Activated CD8-positive, alpha-beta memory T cell treated with anti-CD3 and anti-CD28 coated beads, Interleukin-2, amount 10 ng/mL, durations not matched to agents 7 days and 5 days (primary cell): ENCODE measurements around the gene RAD51C. TPM values are rescaled to one million over a fixed set of nuclear protein-coding genes. Genes with fewer than 3 reads are reported as not detected.
"Not testable (repeated sequence)": the region's sequence is repeated elsewhere in the genome, so short reads cannot be mapped to it uniquely, and the experiment has no call there.

Experiments
- ATAC-seq: fragments of 150-1000 bp; cut with Tn5 transposase; one replicate; pipeline ENCODE4 v1.10.0; 2021; ENCODE audit warnings: moderate library complexity
- CTCF ChIA-PET: fragments of 350-600 bp; sonication (Branson Sonifier 250); formaldehyde crosslinking; loops from one replicate; lab custom pipeline; 2021; ENCODE audit warnings: antibody characterized with exemption; lab: Charles Lee
- DNase-seq: peaks from one replicate; pipeline ENCODE4 v3.0.0-alpha.2; 2020
- H3K27ac Mint-ChIP-seq: one replicate; pipeline ENCODE4 v1.8.0; 2021; ENCODE audit warnings: mild to moderate bottlenecking, mixed read lengths
- H3K27me3 Mint-ChIP-seq: one replicate; pipeline ENCODE4 v1.8.0; 2021; ENCODE audit warnings: mixed read lengths
- H3K36me3 Mint-ChIP-seq: one replicate; pipeline ENCODE4 v1.8.0; 2021; ENCODE audit warnings: mild to moderate bottlenecking, mixed read lengths
- H3K4me1 Mint-ChIP-seq: one replicate; pipeline ENCODE4 v1.8.0; 2021; ENCODE audit warnings: mixed read lengths
- H3K4me3 Mint-ChIP-seq: one replicate; pipeline ENCODE4 v1.8.0; 2021; ENCODE audit warnings: mild to moderate bottlenecking, moderate library complexity, mixed read lengths
- H3K9me3 Mint-ChIP-seq: one replicate; pipeline ENCODE4 v1.8.0; 2022; ENCODE audit warnings: low read depth, mixed read lengths
- total RNA-seq, 2 experiments: library from RNA; stranded (reverse); gene quantifications; one replicate each; pipeline ENCODE4 v1.2.3, GENCODE V29; 2021

The RAD51C gene
- total RNA-seq, 2 experiments from 2014 or later = 61.3 to 65.0 TPM

DNA sequence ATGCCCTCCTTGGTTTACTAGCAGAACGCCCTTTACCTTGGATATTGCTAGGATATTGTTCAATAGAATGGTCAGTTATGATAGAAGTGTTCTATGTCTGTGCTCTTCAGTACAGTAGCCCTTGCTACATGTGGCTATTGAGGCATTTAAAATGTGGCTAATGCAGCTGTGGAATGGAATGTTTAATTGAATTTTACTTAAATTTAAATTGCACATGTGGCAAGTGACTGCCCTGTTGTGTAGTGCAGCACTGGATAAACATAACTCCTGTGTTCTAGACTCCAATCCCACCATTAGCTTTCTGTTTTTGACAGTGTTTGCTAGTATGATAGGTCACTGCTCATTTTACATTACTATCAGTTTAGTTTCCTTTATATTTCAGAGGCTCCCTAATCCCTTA, 29.9 kb downstream of the RAD51C start:
- Mint-ChIP-seq H3K9me3 (no peaks in the 10 kb centered on the region), H3K27me3 (no peaks in the 10 kb centered on the region), H3K4me1 (no peaks in the 10 kb centered on the region), H3K36me3 (peaks cover 24% of the 10 kb centered on the region), H3K27ac (no peak overlapping the region), H3K4me3 (no peak overlapping the region)
- CTCF ChIA-PET = no interaction called here
- no peak for ATAC-seq
- no peak for DNase-seq

DNA sequence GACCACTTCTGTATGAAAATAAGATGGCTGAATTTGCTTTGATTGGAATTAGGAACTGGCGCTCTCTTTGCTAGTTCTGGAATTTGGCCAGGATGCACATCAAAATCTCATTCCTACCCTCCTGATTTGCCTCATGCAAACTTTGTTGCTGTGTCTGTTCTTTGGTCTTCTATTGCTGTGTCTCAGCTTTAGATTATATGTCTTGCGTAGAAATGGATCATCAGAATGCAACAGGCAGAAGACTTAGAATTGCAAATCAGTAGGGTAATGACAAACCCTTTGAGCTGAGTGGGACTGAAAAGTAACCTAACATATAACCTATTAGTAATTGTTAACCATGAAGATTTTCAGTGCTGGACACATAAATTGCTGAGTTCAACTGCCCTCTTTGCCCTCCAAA, 30.3 kb downstream of the RAD51C start:
- Mint-ChIP-seq H3K27me3 (no peaks in the 10 kb centered on the region), H3K4me3 (no peak overlapping the region), H3K4me1 (no peaks in the 10 kb centered on the region), H3K36me3 (peaks cover 22% of the 10 kb centered on the region), H3K27ac (no peak overlapping the region), H3K9me3 (no peaks in the 10 kb centered on the region)
- CTCF ChIA-PET = no interaction called here
- no peak for DNase-seq
- ATAC-seq = no peak

DNA sequence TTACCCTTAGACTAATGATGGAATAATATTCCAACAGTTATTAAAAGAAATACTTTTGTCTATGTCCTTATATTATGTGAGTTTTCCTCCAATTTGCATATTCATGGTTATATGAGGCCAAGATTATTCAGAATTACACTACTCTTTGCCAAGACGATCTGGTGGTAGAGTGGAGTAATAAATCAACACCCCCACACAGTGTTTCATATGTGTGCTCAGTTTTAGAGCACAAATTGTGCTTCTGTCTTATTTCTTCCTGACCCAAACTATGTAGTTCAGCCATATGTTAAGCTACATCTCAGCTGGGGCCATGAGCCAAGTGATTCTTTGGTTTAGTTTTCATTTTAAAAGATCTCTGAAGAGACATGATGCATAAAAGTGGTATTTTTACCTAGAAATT, 36.4 kb downstream of the RAD51C start:
- H3K4me3 Mint-ChIP-seq = no peak overlapping the region
- CTCF ChIA-PET = interaction anchor here (1.3 kb wide), 1 partner anchor 141 kb away, joined by 3 read pairs; no protein-coding TSS in a partner anchor

DNA sequence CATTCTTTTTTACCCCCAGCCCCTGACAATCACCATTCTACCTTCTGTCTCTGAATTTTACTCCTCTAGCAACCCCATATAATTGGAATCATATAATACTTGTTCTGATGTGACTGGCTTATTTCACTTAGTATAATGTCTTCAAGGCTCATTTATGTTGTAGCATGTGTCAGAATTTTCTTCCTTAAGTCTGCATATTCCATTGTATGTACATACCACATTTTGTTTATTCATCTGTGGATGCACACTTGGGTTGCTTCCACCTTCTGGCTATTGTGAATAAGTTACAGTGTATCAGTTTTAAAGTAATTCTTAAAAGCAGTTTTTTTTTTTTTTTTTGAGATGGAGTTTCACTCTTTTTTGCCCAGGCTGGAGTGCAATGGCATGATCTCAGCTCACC, 38.5 kb downstream of the RAD51C start:
- H3K4me1 Mint-ChIP-seq = peaks cover 6% of the 10 kb centered on the region
- ATAC-seq (no peak), DNase-seq (no peak)
- CTCF ChIA-PET = no interaction called here
- H3K27ac Mint-ChIP-seq = peak overlapping the region; percentile 30
- H3K4me3 Mint-ChIP-seq = no peak overlapping the region
- H3K36me3 Mint-ChIP-seq = peaks cover 8% of the 10 kb centered on the region
- no peaks in the 10 kb centered on the region for H3K27me3 Mint-ChIP-seq
- no peaks in the 10 kb centered on the region for H3K9me3 Mint-ChIP-seq

More for the DNA sequence above, 36.4 kb downstream of the RAD51C start:
- Mint-ChIP-seq H3K4me1 (peaks cover 6% of the 10 kb centered on the region), H3K27ac (peak overlapping the region; percentile 1), H3K36me3 (peaks cover 14% of the 10 kb centered on the region), H3K27me3 (no peaks in the 10 kb centered on the region), H3K9me3 (no peaks in the 10 kb centered on the region)
- DNase-seq = no peak
- ATAC-seq = no peak

DNA sequence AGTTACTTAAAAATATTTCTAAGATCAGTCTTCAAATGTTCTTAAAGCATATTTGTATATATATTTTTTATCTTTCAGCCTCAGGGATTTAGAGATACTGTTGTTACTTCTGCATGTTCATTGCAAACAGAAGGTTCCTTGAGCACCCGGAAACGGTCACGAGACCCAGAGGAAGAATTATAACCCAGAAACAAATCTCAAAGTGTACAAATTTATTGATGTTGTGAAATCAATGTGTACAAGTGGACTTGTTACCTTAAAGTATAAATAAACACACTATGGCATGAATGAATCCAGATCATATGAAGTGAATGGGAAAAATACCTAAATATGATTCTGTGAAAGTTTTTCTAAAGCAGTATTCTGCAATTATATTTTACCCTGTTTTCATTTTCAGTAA, 41.6 kb downstream of the RAD51C start:
- no peak overlapping the region for H3K4me3 Mint-ChIP-seq
- H3K4me1 Mint-ChIP-seq = peaks cover 2% of the 10 kb centered on the region
- no peak overlapping the region for H3K27ac Mint-ChIP-seq
- H3K36me3 Mint-ChIP-seq = peaks cover 3% of the 10 kb centered on the region
- no peaks in the 10 kb centered on the region for H3K27me3 Mint-ChIP-seq
- H3K9me3 Mint-ChIP-seq = no peaks in the 10 kb centered on the region
- DNase-seq = no peak
- no peak for ATAC-seq
- CTCF ChIA-PET = interaction anchor here (1.0 kb wide), 1 partner anchor 17 kb away, joined by 3 read pairs; no protein-coding TSS in a partner anchor

DNA sequence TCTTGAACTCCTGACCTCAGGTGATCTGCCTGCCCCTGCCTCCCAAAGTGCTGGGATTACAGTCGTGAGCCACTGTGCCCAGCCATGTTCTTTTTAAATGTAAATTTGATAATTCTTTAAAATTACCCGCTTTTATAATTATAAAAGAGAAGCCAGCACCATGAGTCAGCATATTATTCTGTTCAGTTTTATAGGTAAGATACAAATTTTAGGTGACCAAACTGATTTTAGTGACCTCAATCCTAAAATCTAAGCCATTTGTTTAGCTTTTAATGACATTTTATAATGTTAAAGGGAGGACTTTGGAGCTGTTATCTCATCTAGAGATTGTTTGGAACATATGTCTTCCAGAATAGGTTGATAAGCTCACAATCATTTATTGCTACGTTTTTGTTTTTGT, 42.4 kb downstream of the RAD51C start:
- Mint-ChIP-seq H3K27me3 (no peaks in the 10 kb centered on the region), H3K36me3 (peaks cover 3% of the 10 kb centered on the region)

DNA sequence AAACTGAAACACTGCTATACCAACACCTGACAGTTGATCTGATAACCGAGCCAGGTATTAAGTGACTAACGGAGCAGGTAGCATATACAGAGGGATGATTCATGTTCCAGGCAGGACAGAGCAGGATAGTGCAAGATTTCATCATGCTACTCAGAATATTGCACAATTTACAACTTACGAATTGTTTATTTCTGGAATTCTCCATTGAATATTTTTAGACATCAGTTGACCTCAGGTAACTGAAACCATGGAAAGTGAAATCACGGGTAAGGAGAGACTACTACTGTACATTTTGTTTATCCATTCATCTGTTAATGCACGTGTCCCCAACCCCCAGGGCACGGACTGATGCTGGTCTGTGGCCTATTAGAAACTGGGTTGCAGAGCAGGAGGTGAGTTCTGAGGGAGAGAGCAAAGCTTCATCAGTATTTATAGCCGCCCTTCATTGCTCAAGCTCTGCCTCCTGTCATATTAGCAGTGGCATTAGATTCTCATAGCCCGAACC, 48.8 kb downstream of the RAD51C start:
- no peak for DNase-seq
- CTCF ChIA-PET = no interaction called here
- no peak overlapping the region for H3K4me3 Mint-ChIP-seq
- H3K9me3 Mint-ChIP-seq = no peaks in the 10 kb centered on the region
- H3K27me3 Mint-ChIP-seq = no peaks in the 10 kb centered on the region
- no peak overlapping the region for H3K27ac Mint-ChIP-seq
- H3K4me1 Mint-ChIP-seq = no peaks in the 10 kb centered on the region
- no peak for ATAC-seq
- no peaks in the 10 kb centered on the region for H3K36me3 Mint-ChIP-seq

More for the DNA sequence above, 42.4 kb downstream of the RAD51C start:
- no peak overlapping the region for H3K27ac Mint-ChIP-seq
- H3K9me3 Mint-ChIP-seq = no peaks in the 10 kb centered on the region
- ATAC-seq (no peak), DNase-seq (no peak)
- H3K4me1 Mint-ChIP-seq = peaks cover 2% of the 10 kb centered on the region
- H3K4me3 Mint-ChIP-seq = no peak overlapping the region
- CTCF ChIA-PET = no interaction called here

DNA sequence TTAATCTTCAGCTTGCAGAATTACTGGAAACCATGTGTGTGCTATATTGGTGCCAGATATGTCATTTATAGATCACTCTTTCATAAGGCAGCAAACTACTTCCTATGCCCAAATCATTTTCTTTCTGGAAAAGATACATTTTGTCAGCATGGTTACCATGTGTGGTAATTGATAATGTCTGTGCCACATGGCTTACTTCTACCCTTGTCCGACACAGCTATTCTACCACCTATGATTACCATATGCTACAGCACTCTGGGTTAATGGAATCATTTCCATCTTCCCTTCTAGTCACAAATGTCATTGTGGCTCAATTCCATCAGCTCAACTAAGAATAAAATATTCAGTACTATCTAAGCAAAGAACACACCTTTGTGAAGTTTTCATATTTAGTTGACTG, 55.3 kb downstream of the RAD51C start:
- no peak for ATAC-seq
- H3K36me3 Mint-ChIP-seq = no peaks in the 10 kb centered on the region

DNA sequence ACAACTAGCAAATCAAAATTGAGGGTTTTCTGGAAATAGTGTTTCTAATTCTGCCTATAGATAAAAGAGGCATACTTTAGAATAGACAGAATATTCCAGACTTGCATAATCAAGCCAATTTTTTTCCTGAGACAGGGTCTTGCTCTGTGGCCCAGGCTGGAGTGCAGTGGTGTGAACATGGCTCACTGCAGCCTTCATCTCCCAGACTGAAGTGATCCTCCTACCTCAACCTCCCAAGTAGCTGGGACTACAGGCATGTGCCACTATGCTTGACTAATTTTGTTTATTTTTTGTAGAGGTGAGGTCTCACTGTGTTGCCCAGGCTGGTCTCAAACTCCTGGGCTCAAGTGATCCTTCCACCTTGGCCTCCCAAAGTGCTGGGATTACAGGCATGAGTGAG, 57.2 kb downstream of the RAD51C start:
- CTCF ChIA-PET, ATAC-seq, H3K36me3 Mint-ChIP-seq, H3K27ac Mint-ChIP-seq, H3K4me1 Mint-ChIP-seq, DNase-seq, H3K4me3 Mint-ChIP-seq, H3K9me3 Mint-ChIP-seq: not testable (repeated sequence)
- H3K27me3 Mint-ChIP-seq = peaks cover 33% of the 10 kb centered on the region

More for the DNA sequence above, 55.3 kb downstream of the RAD51C start:
- no peak overlapping the region for H3K27ac Mint-ChIP-seq
- CTCF ChIA-PET = no interaction called here
- H3K4me1 Mint-ChIP-seq = no peaks in the 10 kb centered on the region
- H3K9me3 Mint-ChIP-seq = no peaks in the 10 kb centered on the region
- no peak overlapping the region for H3K4me3 Mint-ChIP-seq
- no peak for DNase-seq
- H3K27me3 Mint-ChIP-seq = peaks cover 17% of the 10 kb centered on the region

DNA sequence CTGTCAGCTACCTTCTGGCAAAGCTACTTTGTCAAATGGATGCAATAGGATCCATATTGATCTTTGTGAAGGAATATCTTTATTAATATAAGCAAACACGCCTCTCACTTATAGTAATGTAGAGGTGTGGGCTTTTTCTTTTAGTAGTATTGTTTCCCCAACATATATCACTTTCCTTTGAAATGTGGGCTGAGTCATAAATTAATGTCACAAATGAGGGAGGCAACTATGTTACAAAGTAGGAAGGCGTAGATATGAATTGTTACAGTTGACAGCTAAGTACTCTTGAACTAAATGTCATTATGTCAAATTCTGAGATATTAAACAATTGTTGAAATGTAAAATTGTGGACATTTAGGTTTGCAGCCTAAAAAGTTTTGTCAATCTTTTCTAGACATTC, 60.6 kb downstream of the RAD51C start:
- H3K36me3 Mint-ChIP-seq = no peaks in the 10 kb centered on the region
- ATAC-seq (no peak), DNase-seq (no peak)
- H3K4me3 Mint-ChIP-seq = no peak overlapping the region
- no peaks in the 10 kb centered on the region for H3K9me3 Mint-ChIP-seq
- CTCF ChIA-PET = no interaction called here
- H3K4me1 Mint-ChIP-seq = peaks cover 14% of the 10 kb centered on the region
- H3K27ac Mint-ChIP-seq = no peak overlapping the region
- peaks cover 55% of the 10 kb centered on the region for H3K27me3 Mint-ChIP-seq

DNA sequence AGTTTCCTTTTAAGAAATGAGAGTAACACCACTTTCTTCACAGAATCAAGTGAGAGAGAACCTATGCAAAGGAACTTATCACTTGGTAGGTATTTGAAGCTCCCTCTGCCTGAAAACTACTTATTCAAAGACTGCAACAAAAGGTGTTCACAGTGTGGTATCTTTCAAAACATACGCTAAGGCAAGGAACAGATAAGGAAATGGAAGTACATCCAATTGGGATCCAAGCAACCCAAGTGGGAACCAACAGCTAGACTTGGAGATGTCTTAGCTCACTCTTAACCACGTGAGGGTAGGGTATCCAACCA, 62.8 kb downstream of the RAD51C start:
- H3K27me3 Mint-ChIP-seq = peaks cover 73% of the 10 kb centered on the region
- H3K4me3 Mint-ChIP-seq = peak overlapping the region; percentile 57
- H3K9me3 Mint-ChIP-seq = no peaks in the 10 kb centered on the region
- H3K4me1 Mint-ChIP-seq = peaks cover 14% of the 10 kb centered on the region
- ATAC-seq = no peak
- no peak overlapping the region for H3K27ac Mint-ChIP-seq
- no peaks in the 10 kb centered on the region for H3K36me3 Mint-ChIP-seq
- DNase-seq = no peak
- CTCF ChIA-PET = interaction anchor here (1.5 kb wide), 1 partner anchor 169 kb away, joined by 4 read pairs; no protein-coding TSS in a partner anchor

DNA sequence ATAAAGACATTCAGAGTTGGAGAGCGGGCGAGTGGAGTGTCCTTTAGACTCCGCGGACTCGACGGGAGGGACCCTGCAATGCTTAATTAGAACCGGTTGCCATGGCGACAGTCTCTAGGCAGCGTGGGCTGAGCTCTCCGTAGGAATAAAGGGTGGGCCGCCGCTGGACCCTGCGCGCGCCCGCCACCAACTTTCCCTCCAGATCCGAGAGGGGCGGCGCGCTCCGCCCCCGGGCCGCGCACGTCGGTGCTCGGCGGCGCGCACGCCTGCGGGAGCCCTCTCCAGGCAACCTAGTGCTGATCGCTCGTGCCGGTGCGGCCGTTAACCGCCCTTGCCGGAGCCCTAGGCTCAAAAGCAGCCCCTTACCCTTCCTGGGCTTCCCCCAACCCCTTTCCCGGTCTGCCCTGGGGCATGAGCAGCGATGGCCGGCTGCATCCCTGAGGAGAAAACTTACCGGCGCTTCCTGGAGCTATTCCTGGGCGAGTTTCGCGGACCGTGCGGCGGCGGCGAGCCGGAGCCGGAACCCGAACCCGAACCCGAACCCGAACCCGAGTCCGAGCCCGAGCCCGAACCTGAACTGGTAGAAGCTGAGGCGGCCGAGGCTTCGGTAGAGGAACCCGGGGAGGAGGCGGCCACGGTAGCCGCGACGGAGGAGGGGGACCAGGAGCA, 63.3 kb downstream of the RAD51C start, which contains the start of gene PPM1E:
TSS of gene PPM1E (plus strand) at position 278 of the 669 bp plus-strand sequence.
- CTCF ChIA-PET = interaction anchor here (1.1 to 1.5 kb wide), 2 partner anchors 9 to 170 kb away, joined by 3 to 4 read pairs; no protein-coding TSS in a partner anchor
- Mint-ChIP-seq H3K27ac (no peak within 1 kb of the TSS), H3K36me3 (no peaks in the 10 kb centered on the region)

DNA sequence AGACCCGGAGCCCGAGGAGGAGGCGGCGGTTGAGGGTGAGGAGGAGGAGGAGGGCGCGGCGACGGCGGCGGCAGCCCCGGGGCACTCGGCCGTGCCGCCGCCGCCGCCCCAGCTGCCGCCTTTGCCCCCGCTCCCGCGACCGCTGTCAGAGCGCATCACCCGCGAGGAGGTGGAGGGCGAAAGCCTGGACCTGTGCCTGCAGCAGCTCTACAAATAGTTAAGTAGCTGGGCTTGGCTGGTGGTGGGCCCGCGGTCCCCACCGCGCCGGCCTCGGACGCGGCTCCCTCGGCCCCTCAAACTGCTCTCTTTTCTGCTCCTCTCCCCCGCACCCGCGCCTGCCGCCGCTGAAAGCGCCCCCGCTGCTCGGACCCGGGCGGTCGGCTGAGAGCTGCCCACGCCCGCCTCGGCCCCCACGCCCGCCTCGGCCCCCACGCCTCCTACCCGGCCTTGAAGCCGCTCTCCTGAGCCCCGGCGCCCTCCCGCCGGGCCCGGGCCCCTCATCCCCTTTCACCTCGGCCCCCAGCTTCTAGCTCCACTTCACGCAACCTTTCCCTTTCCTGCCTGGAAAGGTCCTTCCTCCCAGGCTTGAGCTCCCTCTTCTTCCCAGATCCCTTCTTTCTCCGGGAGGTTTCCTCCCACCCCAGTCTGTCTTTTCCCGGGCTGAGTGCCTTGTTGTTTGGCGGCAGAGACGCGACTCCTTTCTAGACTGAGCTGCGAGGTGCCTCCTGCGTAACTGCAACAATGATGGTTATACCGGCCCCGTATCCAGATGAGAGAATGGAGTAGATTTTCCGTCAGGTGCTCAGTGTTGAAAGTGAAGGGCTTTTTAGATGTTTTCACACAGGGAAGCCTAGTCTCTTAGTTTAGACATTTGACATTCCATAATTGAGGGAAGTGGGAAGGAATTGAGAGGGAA, 64.1 kb downstream of the RAD51C start:
- peak overlapping the region; percentile 72 for H3K4me3 Mint-ChIP-seq
- no peak overlapping the region for H3K27ac Mint-ChIP-seq
- DNase-seq (no peak), ATAC-seq (peak; percentile 30)
- no peaks in the 10 kb centered on the region for H3K36me3 Mint-ChIP-seq
- no peaks in the 10 kb centered on the region for H3K9me3 Mint-ChIP-seq
- CTCF ChIA-PET = interaction anchor here (0.6 to 1.5 kb wide), 3 partner anchors 10 to 171 kb away, joined by 3 to 5 read pairs (median 4); no protein-coding TSS in a partner anchor
- H3K4me1 Mint-ChIP-seq = peaks cover 14% of the 10 kb centered on the region
- H3K27me3 Mint-ChIP-seq = peaks cover 79% of the 10 kb centered on the region

More for the DNA sequence above, 63.3 kb downstream of the RAD51C start, which contains the start of gene PPM1E:
- DNase-seq (peak; percentile 62), ATAC-seq (peak; percentile 86)
- Mint-ChIP-seq H3K4me3 (peak within 1 kb of the TSS; percentile 72), H3K4me1 (peaks cover 14% of the 10 kb centered on the region), H3K27me3 (peaks cover 76% of the 10 kb centered on the region), H3K9me3 (no peaks in the 10 kb centered on the region)
